ENCODE results near the gene NAA50. TPM values are rescaled to one million over a fixed set of nuclear protein-coding genes. Genes with fewer than 3 reads are reported as not detected.

Gene NAA50
- total RNA-seq, 1 donor from 2014 or later = 110 TPM

DNA sequence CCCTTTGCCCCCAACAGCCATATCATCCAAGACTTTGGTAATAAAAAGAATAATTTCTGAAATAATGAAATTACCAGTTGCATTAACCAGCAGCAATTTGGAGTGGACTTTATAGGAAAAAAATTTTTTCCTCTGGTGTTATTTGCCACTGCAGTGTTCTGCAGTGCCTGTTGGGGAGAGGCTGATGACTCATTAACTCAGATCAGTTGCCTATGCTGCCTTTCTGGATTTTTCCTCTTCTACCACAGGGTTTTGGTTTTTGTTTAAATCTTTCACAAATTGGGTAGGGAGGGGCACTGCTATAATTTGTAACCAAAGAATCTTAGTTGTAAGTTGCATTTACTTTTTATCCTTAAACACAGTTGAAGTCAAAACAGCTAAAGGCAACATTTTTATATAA is 23.5 kb upstream of the NAA50 start:
- no peak overlapping the region for H3K27ac Mint-ChIP-seq
- TF ChIP-seq, protein P1, sequence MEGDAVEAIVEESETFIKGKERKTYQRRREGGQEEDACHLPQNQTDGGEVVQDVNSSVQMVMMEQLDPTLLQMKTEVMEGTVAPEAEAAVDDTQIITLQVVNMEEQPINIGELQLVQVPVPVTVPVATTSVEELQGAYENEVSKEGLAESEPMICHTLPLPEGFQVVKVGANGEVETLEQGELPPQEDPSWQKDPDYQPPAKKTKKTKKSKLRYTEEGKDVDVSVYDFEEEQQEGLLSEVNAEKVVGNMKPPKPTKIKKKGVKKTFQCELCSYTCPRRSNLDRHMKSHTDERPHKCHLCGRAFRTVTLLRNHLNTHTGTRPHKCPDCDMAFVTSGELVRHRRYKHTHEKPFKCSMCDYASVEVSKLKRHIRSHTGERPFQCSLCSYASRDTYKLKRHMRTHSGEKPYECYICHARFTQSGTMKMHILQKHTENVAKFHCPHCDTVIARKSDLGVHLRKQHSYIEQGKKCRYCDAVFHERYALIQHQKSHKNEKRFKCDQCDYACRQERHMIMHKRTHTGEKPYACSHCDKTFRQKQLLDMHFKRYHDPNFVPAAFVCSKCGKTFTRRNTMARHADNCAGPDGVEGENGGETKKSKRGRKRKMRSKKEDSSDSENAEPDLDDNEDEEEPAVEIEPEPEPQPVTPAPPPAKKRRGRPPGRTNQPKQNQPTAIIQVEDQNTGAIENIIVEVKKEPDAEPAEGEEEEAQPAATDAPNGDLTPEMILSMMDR (IDR thresholded peaks at IDR 0.05; ENCODE audit: unreplicated experiment) = no peak
- H3K4me1 Mint-ChIP-seq (ENCODE audit: low read depth) = peaks cover 8% of the 10 kb centered on the region
- H3K36me3 Mint-ChIP-seq (ENCODE audit: insufficient read depth) = no peaks in the 10 kb centered on the region
- DNase-seq (ENCODE audit: low spot score, unreplicated experiment) = no peak
- H3K9me3 Mint-ChIP-seq (ENCODE audit: low read depth) = no peaks in the 10 kb centered on the region
- no peak overlapping the region for H3K4me3 Mint-ChIP-seq (ENCODE audit: low read depth)
- no peaks in the 10 kb centered on the region for H3K27me3 Mint-ChIP-seq

DNA sequence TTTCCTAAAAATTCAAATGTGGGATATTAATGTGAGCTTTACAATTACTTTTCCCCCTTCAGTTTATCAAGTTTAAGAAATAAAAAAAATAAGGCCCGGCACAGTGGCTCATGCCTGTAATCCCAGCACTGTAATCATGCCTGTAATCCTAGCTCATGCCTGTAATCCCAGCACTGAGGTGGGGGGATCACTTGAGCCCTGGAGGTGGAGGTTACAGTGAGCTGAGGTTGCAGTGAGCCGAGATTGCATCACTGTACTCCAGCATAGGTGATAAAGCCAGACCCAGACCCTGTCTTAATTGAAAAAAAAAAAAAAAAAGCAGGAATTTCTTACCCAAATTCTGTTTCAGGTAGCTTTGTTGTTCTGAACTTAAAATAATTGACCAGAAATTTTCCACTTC is 18.6 kb upstream of the NAA50 start:
- Mint-ChIP-seq H3K9me3 (ENCODE audit: low read depth) (no peaks in the 10 kb centered on the region), H3K4me3 (ENCODE audit: low read depth) (no peak overlapping the region), H3K27ac (no peak overlapping the region), H3K27me3 (no peaks in the 10 kb centered on the region), H3K36me3 (ENCODE audit: insufficient read depth) (no peaks in the 10 kb centered on the region), H3K4me1 (ENCODE audit: low read depth) (peaks cover 2% of the 10 kb centered on the region)
- no peak for DNase-seq (ENCODE audit: low spot score, unreplicated experiment)
- TF ChIP-seq, protein P1 (IDR thresholded peaks at IDR 0.05; ENCODE audit: unreplicated experiment) = no peak

DNA sequence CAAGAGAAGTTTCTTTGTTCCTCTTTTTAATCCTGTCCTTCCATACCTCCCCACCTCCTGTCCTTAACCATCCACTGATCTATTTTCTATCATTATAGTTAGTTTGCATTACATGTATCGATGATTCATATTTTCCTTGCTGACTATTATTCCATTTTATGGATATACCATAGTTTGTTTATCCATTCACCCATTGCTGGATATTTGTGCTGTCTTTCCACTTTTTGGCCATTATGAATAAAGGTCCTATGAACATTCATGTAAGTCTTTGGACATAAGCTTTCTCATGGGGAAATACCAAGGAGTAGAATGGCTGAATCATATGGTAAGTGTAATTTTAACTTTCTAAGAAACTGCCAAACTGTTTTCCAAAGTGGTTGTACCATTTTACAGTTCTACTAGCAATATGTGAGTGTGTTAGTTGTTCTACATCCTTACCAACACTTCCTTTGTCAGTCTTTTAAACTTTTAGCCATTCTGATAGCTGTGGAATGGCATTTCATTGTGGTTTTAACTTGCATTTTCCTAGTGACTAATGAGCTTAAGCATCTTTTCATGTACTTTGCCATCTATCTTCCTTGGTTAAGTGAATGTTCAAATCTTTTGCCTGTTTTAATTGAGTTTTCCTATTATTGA is 12.5 kb upstream of the NAA50 start:
- Mint-ChIP-seq H3K27me3 (no peaks in the 10 kb centered on the region), H3K9me3 (ENCODE audit: low read depth) (peaks cover 7% of the 10 kb centered on the region), H3K36me3 (ENCODE audit: insufficient read depth) (peaks cover 8% of the 10 kb centered on the region), H3K4me3 (ENCODE audit: low read depth) (no peak overlapping the region), H3K4me1 (ENCODE audit: low read depth) (no peaks in the 10 kb centered on the region), H3K27ac (no peak overlapping the region)
- TF ChIP-seq, protein P1 (IDR thresholded peaks at IDR 0.05; ENCODE audit: unreplicated experiment) = no peak
- DNase-seq (ENCODE audit: low spot score, unreplicated experiment) = no peak

DNA sequence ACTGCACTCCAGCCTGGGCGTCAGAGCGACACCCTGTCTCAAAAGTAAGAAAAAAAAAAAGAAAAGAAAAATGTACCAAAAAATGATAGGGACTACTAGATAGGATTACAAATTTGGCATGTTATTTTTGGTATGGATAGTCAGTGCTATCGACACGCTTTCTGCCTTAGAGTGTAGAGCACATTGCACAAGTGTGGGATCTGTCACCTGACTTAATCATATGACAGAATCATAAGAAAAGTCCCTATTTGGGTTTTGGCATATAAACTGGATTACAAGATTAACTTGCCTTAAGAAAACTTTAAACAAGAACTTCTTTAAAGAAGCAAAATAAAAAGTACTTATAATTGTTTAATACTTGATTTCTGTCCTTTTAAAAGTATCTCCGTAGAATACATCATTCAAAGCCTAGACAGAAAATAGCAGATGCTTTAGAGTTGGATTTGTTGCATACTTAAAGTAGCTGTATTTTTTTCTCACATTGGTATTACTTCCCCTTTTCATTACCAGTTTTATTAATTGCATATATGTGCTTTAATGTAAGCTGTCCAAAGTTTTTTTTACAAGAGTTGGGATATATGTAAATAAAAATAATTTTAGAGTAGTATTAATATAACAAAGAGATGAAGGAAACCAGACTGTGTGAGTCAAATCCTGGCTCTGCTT is 8.6 kb upstream of the NAA50 start:
- Mint-ChIP-seq H3K4me1 (ENCODE audit: low read depth) (peaks cover 2% of the 10 kb centered on the region), H3K27ac (no peak overlapping the region), H3K36me3 (ENCODE audit: insufficient read depth) (peaks cover 8% of the 10 kb centered on the region), H3K4me3 (ENCODE audit: low read depth) (no peak overlapping the region), H3K27me3 (no peaks in the 10 kb centered on the region), H3K9me3 (ENCODE audit: low read depth) (peaks cover 7% of the 10 kb centered on the region)
- TF ChIP-seq, protein P1 (IDR thresholded peaks at IDR 0.05; ENCODE audit: unreplicated experiment) = no peak
- DNase-seq (ENCODE audit: low spot score, unreplicated experiment) = no peak

DNA sequence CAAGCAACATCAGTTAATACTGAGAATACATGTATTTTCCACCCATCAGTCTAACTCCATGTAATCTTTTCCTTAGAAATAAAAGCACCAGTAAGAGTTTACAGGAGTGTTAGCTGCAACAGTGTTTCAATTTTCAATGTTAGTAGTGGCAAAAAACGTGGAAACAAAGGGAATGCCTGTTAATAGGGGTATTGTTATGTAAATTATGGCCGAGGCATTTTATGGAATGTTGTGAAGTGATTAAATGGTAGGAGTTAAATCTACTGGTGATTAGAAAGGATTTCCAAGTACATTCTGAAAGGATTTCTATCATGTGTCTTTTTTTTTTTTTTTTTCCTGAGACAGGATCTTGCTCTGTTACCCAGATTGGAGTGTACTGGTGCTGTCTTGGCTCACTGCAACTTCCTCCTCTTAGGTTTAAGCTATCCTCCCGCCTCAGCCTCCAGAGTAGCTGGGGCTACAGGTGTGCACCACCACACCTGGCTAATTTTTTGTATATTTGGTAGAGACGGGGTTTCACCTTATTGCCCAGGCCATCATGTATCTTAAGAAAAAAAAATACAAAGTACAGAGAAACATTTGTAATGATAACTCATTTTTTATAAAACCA is 7.4 kb upstream of the NAA50 start:
- H3K4me3 Mint-ChIP-seq (ENCODE audit: low read depth) = no peak overlapping the region
- H3K27ac Mint-ChIP-seq = no peak overlapping the region
- DNase-seq (ENCODE audit: low spot score, unreplicated experiment) = no peak
- H3K4me1 Mint-ChIP-seq (ENCODE audit: low read depth) = peaks cover 9% of the 10 kb centered on the region
- TF ChIP-seq, protein P1 (IDR thresholded peaks at IDR 0.05; ENCODE audit: unreplicated experiment) = no peak
- no peaks in the 10 kb centered on the region for H3K27me3 Mint-ChIP-seq
- peaks cover 4% of the 10 kb centered on the region for H3K9me3 Mint-ChIP-seq (ENCODE audit: low read depth)
- peaks cover 4% of the 10 kb centered on the region for H3K36me3 Mint-ChIP-seq (ENCODE audit: insufficient read depth)
